Skin epidermis (tissue), 12 donors: ENCODE results near the gene FRMD6.
"Not testable (repeated sequence)": the region's sequence is repeated elsewhere in the genome, so short reads cannot be mapped to it uniquely, and the experiment has no call there.

Experiments
- H3K27ac ChIP-seq, 21 experiments: fragments of 200-600 bp; sonication (generic) in 11 of 21; one replicate each; pipeline ENCODE4 v1.5.0; 2020; ENCODE audit warnings: mild to moderate bottlenecking in 3 of 21, inconsistent platforms in 2 of 21, moderate library complexity in 2 of 21
- H3K4me3 ChIP-seq, 7 experiments: fragments of 200-600 bp; sonication (generic) in 2 of 7; one replicate each; pipeline ENCODE4 v1.5.0; 2020; ENCODE audit warnings: inconsistent platforms in 2 of 7, mild to moderate bottlenecking in 2 of 7, moderate library complexity in 1 of 7

FRMD6 gene

DNA sequence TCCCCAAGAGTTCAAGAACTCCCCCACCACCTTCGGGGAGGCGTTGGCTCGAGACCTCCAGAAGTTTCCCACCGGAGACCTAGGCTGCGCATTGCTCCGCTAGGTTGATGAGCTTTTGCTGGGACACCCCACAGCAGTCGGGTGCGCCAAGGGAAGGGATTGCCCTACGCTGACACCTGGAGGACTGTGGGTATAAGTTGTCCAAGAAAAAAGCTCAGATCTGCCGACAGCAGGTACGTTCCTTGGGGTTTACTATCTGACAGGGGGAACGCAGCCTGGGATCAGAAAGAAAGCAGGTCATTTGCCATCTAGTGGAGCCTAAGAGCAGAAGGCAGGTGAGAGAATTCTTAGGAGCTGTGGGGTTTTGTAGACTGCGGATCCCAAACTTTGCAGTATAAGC, 98.8 kb downstream of the FRMD6 start:
- Histone ChIP-seq H3K4me3 (no peak overlapping the region), H3K27ac (no peak overlapping the region)

DNA sequence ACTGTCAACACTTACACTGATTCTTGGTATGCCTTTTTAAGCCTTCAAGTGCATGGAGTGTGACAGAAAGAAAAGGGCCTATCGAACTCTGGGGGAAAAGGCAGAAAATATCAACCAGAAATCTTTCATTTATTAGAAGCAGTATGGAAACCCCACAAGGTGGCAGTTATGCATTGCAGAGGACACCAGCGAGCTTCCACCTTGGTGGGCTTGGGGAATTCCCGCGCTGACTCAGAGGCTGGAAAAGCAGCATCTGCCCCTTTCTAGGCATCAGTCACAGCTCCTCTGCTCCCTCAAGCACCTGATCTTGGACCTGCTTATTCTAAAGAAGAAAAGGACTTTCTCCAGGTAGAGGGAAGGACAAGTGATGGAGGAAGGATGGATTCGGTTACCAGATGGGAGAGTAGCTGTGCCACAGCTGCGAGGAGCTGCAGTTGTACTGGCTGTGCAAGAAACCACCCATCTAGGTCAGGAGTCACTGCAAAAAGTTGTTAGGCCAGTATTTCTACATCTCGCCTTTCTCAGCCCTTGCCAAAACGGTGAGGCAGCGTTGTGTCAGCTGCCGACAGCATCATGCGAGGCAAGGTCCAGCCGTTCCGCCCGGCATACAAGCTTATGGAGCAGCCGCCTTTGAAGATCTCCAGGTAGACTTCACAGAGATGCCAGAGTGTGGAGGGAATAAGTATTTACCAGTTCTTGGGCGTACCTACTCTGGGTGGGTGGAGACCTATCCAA, 100.1 kb downstream of the FRMD6 start:
- H3K27ac ChIP-seq, H3K4me3 ChIP-seq: not testable (repeated sequence)

DNA sequence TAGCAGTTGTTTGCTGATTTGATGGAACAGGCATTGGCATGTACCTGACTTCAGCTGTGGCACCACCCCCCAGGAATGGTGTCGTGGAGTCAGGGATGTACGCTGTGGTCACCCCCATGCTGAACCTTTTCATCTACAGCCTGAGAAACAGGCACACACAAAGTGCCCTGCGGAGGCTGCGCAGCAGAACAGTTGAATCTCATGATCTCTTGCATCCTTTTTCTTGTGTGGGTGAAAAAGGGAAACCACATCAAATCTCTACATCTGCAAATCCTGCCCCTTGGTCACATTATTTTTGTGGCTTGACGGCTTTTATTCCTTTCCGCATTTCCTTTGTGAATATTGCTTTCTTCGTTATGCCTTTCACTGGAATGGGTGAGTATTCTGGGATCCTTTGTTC, 106.0 kb downstream of the FRMD6 start:
- H3K27ac ChIP-seq, H3K4me3 ChIP-seq: not testable (repeated sequence)

DNA sequence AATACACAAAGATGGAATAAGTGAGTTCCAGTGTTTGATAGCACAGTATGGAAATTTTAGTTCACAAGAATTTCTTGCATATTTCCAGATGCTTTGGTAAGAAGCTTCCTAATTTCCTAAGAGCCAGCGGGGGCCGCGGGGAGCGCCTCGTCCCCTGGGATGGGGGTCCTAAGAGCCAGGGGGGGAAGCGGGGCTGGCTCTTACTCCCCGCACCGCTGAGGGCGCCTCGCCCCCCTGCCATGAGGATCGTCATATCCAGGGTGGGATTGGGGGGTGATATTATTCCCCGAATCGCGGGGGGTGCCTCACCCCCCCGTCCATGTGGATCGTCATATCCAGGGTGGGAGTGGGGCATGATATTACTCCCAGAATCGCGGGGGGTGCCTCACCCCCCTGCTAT, 108.2 kb downstream of the FRMD6 start:
- H3K4me3 ChIP-seq: no peak overlapping the region
- no peak overlapping the region for H3K27ac ChIP-seq

- H3K4me3 ChIP-seq, H3K27ac ChIP-seq: not testable (repeated sequence)
Observed at GRCh38 chr14:51765726-51766125, 114.0 kb downstream of the FRMD6 start.

GRCh38 chr14:51766586-51766985, 114.9 kb downstream of the FRMD6 start:
- not testable (repeated sequence) for H3K27ac ChIP-seq, H3K4me3 ChIP-seq

DNA sequence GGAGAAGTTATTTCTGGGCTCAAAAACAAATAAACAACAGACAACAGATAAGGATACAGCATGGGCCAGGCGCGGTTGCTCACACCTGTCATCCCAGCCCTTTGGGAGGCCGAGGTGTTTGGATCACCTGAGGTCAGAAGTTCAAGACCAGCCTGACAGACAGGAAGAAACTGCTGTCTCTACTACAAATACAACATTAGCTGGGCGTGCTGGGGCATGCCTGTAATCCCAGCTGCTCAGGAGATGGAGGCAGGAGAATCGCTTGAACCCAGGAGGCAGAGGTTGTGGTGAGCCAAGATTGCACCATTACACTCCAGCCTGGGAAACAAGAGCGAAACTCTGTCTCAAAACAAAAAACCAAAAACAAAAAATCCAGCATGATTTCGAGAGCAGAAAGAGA, 117.6 kb downstream of the FRMD6 start:
- not testable (repeated sequence) for H3K4me3 ChIP-seq, H3K27ac ChIP-seq

- H3K4me3 ChIP-seq: no peak overlapping the region
- H3K27ac ChIP-seq: no peak overlapping the region
Observed at GRCh38 chr14:51774209-51774608, 122.5 kb downstream of the FRMD6 start.

DNA sequence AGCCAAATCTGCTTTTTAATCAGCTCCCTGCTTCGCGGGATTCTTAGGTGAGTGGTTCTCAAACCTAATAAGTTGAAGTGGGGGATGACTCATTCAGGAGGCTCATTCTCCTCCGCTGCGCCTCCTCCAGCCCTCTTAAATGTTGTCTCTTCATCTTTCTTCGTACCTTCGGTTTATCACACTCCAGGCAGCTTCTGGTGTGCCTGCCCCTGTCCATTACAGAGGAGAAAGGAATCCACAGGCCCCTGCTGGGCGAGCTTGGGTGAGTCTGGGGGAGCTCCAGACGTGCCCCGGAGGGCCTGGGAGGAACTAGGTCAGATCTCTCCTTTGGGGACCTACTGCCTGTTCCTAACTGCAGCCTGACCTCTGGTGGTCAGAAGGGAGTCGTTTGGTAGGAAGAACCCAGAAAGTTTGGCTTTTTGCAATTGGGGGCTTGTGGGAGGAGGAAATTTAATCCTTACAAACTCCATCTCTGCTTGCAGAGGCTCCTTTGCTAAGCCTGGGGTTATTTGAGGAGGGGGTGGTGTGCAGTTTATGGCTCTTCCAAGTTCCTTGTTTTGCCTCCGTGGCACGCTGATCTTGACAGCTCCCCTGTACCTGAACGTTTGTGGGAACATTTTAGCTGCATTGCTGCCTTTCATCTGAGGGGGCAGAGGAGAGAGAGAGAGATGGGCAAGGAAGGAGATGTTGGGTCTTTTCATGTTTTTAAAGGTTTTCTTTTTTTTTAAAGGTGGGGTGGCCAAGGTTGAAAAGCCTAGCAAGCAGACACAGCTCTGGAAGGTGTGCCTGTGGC, 124.6 kb downstream of the FRMD6 start:
- H3K4me3 ChIP-seq: no peak overlapping the region
- no peak overlapping the region for H3K27ac ChIP-seq

DNA sequence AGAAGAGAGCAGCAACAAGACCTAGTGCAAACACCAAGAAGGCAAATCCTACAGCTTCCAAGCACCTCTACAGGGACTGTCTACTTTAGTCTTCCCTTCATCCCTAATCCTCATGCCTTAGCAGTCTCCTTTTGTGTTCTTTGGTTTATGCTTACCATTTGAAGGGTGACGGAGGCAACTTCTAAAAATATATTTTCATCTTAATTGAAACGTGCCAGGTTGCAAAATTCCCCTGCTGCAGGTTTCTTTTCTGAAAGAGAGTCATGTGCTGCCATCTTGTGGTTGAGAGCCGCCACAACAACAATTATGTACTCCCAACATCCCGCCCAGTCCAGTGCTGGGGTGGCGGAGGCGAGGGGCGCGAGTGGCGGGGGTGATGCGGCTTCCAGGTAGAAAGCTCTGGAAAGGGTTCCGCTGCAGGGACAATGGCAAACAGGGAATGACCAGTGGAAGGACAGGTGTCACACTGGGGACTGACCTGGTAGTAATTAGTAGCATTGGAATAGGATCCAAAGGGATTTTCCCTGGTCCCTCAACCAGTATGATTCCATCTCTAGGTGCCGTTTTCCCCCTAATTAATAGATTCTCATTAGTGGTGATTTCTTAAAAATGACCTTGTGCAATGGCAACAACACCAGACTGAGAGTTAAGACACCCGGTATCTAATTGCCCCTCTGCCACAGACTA, 128.4 kb downstream of the FRMD6 start:
- no peak overlapping the region for H3K4me3 ChIP-seq
- H3K27ac ChIP-seq: no peak overlapping the region
